HEK293 (cell line): Measurements from ENCODE around the gene MDH2.
"Not testable (repeated sequence)": the region's sequence is repeated elsewhere in the genome, so short reads cannot be mapped to it uniquely, and the experiment has no call there.

ENCODE experiments used
- ATF2 ChIP-seq: fragments of 450-650 bp; formaldehyde crosslinking; IDR thresholded peaks from 2 replicates; pipeline ENCODE4 v1.5.1; 2016; ENCODE audit warnings: missing biosample characterization, missing genetic modification characterization, low read depth
- BCL11A ChIP-seq: fragments of 450-650 bp; formaldehyde crosslinking; IDR thresholded peaks from 2 replicates; pipeline ENCODE4 v1.5.1; 2016; ENCODE audit warnings: low read depth, missing biosample characterization, missing genetic modification characterization
- CTCF ChIP-seq: fragments of 450-650 bp; formaldehyde crosslinking; IDR thresholded peaks from 2 replicates; pipeline ENCODE4 v1.5.1; 2016; ENCODE audit warnings: missing biosample characterization, missing genetic modification characterization
- HOXD13 ChIP-seq: sonication (generic); formaldehyde crosslinking; IDR thresholded peaks from 2 replicates; pipeline ENCODE4 v1.8.0; 2022; ENCODE audit warnings: missing genetic modification reagents, borderline replicate concordance
- SETDB1 ChIP-seq: IDR thresholded peaks from one replicate; pipeline ENCODE4 v1.6.1; 2017; ENCODE audit warnings: mild to moderate bottlenecking, low read length, moderate library complexity, mixed read lengths; ENCODE audit not compliant: insufficient read length
- TSHZ1 ChIP-seq: fragments of 450-650 bp; formaldehyde crosslinking; IDR thresholded peaks from 2 replicates; pipeline ENCODE4 v1.5.1; 2016; ENCODE audit warnings: missing biosample characterization, missing genetic modification characterization, borderline replicate concordance
- ZNF112 ChIP-seq: fragments of 450-650 bp; formaldehyde crosslinking; IDR thresholded peaks from 2 replicates; pipeline ENCODE4 v1.5.0; 2017; ENCODE audit warnings: missing biosample characterization, missing genetic modification characterization
- ZNF155 ChIP-seq: fragments of 450-650 bp; formaldehyde crosslinking; IDR thresholded peaks from 2 replicates; pipeline ENCODE4 v1.5.1; 2016; ENCODE audit warnings: missing biosample characterization, missing genetic modification characterization
- ZNF280C ChIP-seq: fragments of 450-650 bp; formaldehyde crosslinking; IDR thresholded peaks from 2 replicates; pipeline ENCODE4 v1.5.1; 2016; ENCODE audit warnings: missing biosample characterization, missing genetic modification characterization

- not testable (repeated sequence) for TF ChIP-seq TSHZ1 (tag by site-specific recombination); ZNF112 (tag by site-specific recombination); HOXD13 (CRISPR knock-in tag); CTCF (tag by site-specific recombination); BCL11A; ZNF155 (tag by site-specific recombination); ZNF280C (tag by site-specific recombination); ATF2 (tag by site-specific recombination); SETDB1
Measured at GRCh38 chr7:76005004-76005403, 42.9 kb upstream of the MDH2 start.
